Stomach (tissue), 4 donors: ENCODE measurements around the gene RPS15.

Source experiments
- EP300 ChIP-seq: sonication (generic); formaldehyde crosslinking; IDR thresholded peaks from one replicate; pipeline ENCODE4 v1.6.1; 2017; ENCODE audit warnings: antibody characterized with exemption
- POLR2A ChIP-seq, 4 donors: fragments of 450-650 bp; IDR thresholded peaks; one replicate each; pipeline ENCODE4 v1.6.1; 2016; ENCODE audit warnings: antibody characterized with exemption in 4 of 4, control low read depth in 2 of 4, mild to moderate bottlenecking in 1 of 4, moderate library complexity in 1 of 4
- POLR2AphosphoS5 ChIP-seq, 3 donors: sonication (generic); formaldehyde crosslinking; IDR thresholded peaks; one replicate each; pipeline ENCODE4 v1.6.1; 2016; ENCODE audit warnings: antibody characterized with exemption in 3 of 3
- TF ChIP-seq, protein P1 (sequence below), 7 experiments: fragments of 450-650 bp in 4 of 7; fragments of 200-600 bp in 3 of 7; sonication (generic) in 3 of 7; IDR thresholded peaks; one replicate each; pipeline ENCODE4 v1.5.1; 2016 to 2019; ENCODE audit warnings: antibody characterized with exemption in 7 of 7, control low read depth in 2 of 7, mild to moderate bottlenecking in 1 of 7

DNA sequence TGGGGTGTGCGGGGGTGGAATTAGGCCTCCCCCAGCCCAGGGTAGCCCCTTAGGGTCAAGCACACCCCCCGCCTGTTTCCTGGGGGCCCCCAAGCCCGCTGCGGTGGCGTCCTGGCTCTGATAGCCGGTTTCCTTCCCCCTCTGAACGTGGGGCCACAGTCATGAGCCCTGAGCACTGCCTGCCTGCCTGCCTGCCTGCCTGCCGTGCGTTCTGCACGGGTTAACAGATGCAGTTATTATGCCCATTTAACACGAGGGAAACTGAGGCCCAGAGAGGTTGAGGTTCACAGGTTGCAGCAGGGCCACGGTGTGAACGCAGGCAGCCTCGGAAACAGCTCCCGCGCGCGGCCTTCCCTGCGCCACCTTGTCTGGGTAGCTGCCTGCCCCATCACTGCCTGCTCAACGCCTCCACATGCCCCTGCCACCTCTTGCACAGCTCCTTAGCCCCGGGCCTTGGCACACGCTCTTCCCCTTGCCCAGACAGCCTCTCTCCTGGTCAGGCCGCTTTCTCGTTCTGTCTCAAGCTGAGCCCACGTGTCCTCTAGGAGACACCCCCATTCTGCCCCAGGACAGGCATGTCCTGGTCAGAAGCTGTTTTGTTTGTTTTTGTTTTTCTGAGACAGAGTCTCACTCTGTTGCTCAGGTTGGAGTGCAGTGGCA is 35.7 kb upstream of the RPS15 start:
- TF ChIP-seq, protein P1, sequence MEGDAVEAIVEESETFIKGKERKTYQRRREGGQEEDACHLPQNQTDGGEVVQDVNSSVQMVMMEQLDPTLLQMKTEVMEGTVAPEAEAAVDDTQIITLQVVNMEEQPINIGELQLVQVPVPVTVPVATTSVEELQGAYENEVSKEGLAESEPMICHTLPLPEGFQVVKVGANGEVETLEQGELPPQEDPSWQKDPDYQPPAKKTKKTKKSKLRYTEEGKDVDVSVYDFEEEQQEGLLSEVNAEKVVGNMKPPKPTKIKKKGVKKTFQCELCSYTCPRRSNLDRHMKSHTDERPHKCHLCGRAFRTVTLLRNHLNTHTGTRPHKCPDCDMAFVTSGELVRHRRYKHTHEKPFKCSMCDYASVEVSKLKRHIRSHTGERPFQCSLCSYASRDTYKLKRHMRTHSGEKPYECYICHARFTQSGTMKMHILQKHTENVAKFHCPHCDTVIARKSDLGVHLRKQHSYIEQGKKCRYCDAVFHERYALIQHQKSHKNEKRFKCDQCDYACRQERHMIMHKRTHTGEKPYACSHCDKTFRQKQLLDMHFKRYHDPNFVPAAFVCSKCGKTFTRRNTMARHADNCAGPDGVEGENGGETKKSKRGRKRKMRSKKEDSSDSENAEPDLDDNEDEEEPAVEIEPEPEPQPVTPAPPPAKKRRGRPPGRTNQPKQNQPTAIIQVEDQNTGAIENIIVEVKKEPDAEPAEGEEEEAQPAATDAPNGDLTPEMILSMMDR (IDR thresholded peaks at IDR 0.05), result no peak
- no peak for TF ChIP-seq POLR2AphosphoS5 (IDR thresholded peaks at IDR 0.05)
- no peak for TF ChIP-seq EP300
- no peak for TF ChIP-seq POLR2A (IDR thresholded peaks at IDR 0.05)
